K562 (cell line): ENCODE data around the gene E2F3.

Source experiments
- CHD1 ChIP-seq: fragments of 200-600 bp; sonication (generic); IDR thresholded peaks from one replicate; pipeline ENCODE4 v1.6.1; 2012; ENCODE audit warnings: mild to moderate bottlenecking, moderate library complexity, low read length, inconsistent platforms
- EZH2 ChIP-seq: IDR thresholded peaks from 2 replicates; pipeline ENCODE4 v1.6.1; 2012; ENCODE audit warnings: low read depth, mild to moderate bottlenecking, inconsistent platforms, low read length, borderline replicate concordance
- FOXA1 ChIP-seq: fragments of 450-650 bp; IDR thresholded peaks from 2 replicates; pipeline ENCODE4 v1.6.1; 2016; ENCODE audit warnings: mild to moderate bottlenecking, borderline replicate concordance
- NFATC3 ChIP-seq: fragments of 450-650 bp; IDR thresholded peaks from 2 replicates; pipeline ENCODE4 v1.6.1; 2017; ENCODE audit warnings: mild to moderate bottlenecking
- POLR2AphosphoS5 ChIP-seq: IDR thresholded peaks from 2 replicates; pipeline ENCODE4 v1.6.1; 2011; ENCODE audit warnings: mild to moderate bottlenecking, low read depth, low read length, moderate library complexity; ENCODE audit not compliant: control insufficient read depth, insufficient read depth
- SRSF7 ChIP-seq: fragments of 200-400 bp; formaldehyde crosslinking; optimal IDR thresholded peaks from 2 replicates; pipeline ENCODE3; 2017; ENCODE audit warnings: mild to moderate bottlenecking, low read depth, low read length
- TRIM24 ChIP-seq, 2 experiments: fragments of 450-650 bp; IDR thresholded peaks; 2 replicates each; pipeline ENCODE4 v1.6.1; 2016
- ZNF165 ChIP-seq: fragments of 250-450 bp; sonication (Bioruptor Pico); IDR thresholded peaks from 2 replicates; pipeline ENCODE4 v1.4.0; 2020; ENCODE audit warnings: borderline replicate concordance
- TF ChIP-seq, protein P1 (sequence below), 2 experiments: fragments of 450-650 bp; conservative IDR thresholded peaks; 2 replicates each; pipeline ENCODE4 v1.6.1; 2017; ENCODE audit warnings: mild to moderate bottlenecking in 2 of 2, moderate library complexity in 2 of 2
- TF ChIP-seq, protein P2 (sequence below): sonication (generic); formaldehyde crosslinking; IDR thresholded peaks from 2 replicates; pipeline ENCODE4 v1.8.1; 2023; ENCODE audit warnings: mild to moderate bottlenecking, missing genetic modification reagents
- TF ChIP-seq, protein P3 (sequence below), 2 experiments: fragments of 450-650 bp in 1 of 2; sonication (generic) in 1 of 2; formaldehyde crosslinking; conservative IDR thresholded peaks; 2 replicates each; pipeline versions ENCODE4 v1.4.0 to v1.8.1; 2020 to 2022; ENCODE audit warnings: mild to moderate bottlenecking in 1 of 2, missing genetic modification reagents in 1 of 2

DNA sequence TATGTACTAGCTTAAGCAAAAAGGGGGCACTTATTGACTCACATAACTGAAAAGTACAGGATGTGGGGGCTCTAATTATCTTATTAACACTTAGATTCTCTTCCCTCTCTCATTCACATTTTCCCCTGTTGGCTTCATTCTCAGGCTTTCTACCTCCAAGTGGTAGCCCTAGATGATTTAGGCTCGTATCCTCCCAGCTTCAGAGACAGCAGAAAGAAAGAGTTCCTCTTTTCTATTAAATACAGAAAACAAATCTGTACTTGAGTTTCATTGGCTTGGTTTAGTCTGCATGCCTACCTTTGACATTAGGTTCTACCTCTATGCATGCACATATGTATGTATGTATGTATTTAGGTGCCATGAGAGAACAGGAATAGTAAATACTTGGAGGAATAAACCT, 15.5 kb upstream of the E2F3 start:
- no peak for TF ChIP-seq SRSF7
- no peak for TF ChIP-seq TRIM24 (IDR thresholded peaks at IDR 0.05)
- TF ChIP-seq, protein P1, sequence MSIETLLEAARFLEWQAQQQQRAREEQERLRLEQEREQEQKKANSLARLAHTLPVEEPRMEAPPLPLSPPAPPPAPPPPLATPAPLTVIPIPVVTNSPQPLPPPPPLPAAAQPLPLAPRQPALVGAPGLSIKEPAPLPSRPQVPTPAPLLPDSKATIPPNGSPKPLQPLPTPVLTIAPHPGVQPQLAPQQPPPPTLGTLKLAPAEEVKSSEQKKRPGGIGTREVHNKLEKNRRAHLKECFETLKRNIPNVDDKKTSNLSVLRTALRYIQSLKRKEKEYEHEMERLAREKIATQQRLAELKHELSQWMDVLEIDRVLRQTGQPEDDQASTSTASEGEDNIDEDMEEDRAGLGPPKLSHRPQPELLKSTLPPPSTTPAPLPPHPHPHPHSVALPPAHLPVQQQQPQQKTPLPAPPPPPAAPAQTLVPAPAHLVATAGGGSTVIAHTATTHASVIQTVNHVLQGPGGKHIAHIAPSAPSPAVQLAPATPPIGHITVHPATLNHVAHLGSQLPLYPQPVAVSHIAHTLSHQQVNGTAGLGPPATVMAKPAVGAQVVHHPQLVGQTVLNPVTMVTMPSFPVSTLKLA (conservative IDR thresholded peaks at IDR 0.05): no peak
- TF ChIP-seq NFATC3: no peak
- no peak for TF ChIP-seq CHD1
- TF ChIP-seq POLR2AphosphoS5: no peak
- no peak for TF ChIP-seq EZH2
- TF ChIP-seq ZNF165 (CRISPR knock-in tag): no peak
- TF ChIP-seq, protein P2, sequence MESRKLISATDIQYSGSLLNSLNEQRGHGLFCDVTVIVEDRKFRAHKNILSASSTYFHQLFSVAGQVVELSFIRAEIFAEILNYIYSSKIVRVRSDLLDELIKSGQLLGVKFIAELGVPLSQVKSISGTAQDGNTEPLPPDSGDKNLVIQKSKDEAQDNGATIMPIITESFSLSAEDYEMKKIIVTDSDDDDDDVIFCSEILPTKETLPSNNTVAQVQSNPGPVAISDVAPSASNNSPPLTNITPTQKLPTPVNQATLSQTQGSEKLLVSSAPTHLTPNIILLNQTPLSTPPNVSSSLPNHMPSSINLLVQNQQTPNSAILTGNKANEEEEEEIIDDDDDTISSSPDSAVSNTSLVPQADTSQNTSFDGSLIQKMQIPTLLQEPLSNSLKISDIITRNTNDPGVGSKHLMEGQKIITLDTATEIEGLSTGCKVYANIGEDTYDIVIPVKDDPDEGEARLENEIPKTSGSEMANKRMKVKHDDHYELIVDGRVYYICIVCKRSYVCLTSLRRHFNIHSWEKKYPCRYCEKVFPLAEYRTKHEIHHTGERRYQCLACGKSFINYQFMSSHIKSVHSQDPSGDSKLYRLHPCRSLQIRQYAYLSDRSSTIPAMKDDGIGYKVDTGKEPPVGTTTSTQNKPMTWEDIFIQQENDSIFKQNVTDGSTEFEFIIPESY (CRISPR knock-in tag): no peak
- TF ChIP-seq FOXA1: no peak
- TF ChIP-seq, protein P3, sequence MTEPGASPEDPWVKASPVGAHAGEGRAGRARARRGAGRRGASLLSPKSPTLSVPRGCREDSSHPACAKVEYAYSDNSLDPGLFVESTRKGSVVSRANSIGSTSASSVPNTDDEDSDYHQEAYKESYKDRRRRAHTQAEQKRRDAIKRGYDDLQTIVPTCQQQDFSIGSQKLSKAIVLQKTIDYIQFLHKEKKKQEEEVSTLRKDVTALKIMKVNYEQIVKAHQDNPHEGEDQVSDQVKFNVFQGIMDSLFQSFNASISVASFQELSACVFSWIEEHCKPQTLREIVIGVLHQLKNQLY (CRISPR knock-in tag; conservative IDR thresholded peaks at IDR 0.05): no peak
